SH-SY5Y (cell line): ENCODE results near the gene STXBP6.

ENCODE experiments used
- GATA2 ChIP-seq: IDR thresholded peaks from 2 replicates; pipeline ENCODE4 v1.6.1; 2011; ENCODE audit warnings: mild to moderate bottlenecking, low read depth, low read length
- GATA3 ChIP-seq: IDR thresholded peaks from 2 replicates; pipeline ENCODE4 v1.6.1; 2011; ENCODE audit warnings: low read depth, mild to moderate bottlenecking, low read length, moderate library complexity

DNA sequence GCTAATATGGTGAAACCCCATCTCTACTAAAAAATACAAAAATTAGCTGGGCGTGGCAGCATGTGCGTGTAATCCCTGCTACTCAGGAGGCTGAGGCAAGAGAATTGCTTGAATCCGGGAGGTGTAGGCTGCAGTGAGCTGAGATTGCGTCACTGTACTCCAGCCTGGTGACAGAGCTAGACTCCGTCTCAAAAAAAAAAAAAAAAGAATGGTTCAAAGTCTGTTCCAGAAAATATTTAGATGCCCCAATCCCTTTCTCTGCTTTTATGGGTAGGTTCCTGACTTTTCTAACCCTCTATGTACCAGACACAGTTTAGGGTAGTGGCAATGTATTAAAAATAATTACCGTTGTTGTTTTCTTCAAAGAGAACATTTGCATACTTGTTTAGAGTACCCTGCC is 161.4 kb downstream of the STXBP6 start:
- TF ChIP-seq GATA2 (no peak), GATA3 (no peak)
